HepG2 (cell line): Measurements from ENCODE around the gene EEFSEC. TPM values are rescaled to one million over a fixed set of nuclear protein-coding genes. Genes with fewer than 3 reads are reported as not detected.

Source experiments
- ATM ChIP-seq: fragments of 450-650 bp; IDR thresholded peaks from 2 replicates; pipeline ENCODE4 v1.7.1; 2017; ENCODE audit warnings: mild to moderate bottlenecking, borderline replicate concordance
- BATF2 ChIP-seq: sonication (generic); formaldehyde crosslinking; IDR thresholded peaks from 2 replicates; pipeline ENCODE4 v1.8.0; 2022; ENCODE audit warnings: mild to moderate bottlenecking, missing genetic modification reagents, moderate library complexity
- CHD2 ChIP-seq: IDR thresholded peaks from 2 replicates; pipeline ENCODE4 v1.6.1; 2011; ENCODE audit warnings: low read depth, low read length, improper control_type of control experiment
- DRAP1 ChIP-seq: IDR thresholded peaks from 2 replicates; pipeline ENCODE4 v1.6.1; 2016; ENCODE audit warnings: missing genetic modification reagents, missing compliant biosample characterization
- ELF4 ChIP-seq: sonication (generic); formaldehyde crosslinking; IDR thresholded peaks from 2 replicates; pipeline ENCODE4 v1.5.0; 2020; ENCODE audit warnings: missing genetic modification reagents, mild to moderate bottlenecking, moderate library complexity, borderline replicate concordance
- GTF3A ChIP-seq: sonication (generic); formaldehyde crosslinking; conservative IDR thresholded peaks from 2 replicates; pipeline ENCODE4 v1.4.0; 2020; ENCODE audit warnings: mild to moderate bottlenecking, missing genetic modification reagents
- HBP1 ChIP-seq: IDR thresholded peaks from 2 replicates; pipeline ENCODE4 v1.6.1; 2016; ENCODE audit warnings: low read depth, control low read depth
- NFKB2 ChIP-seq: sonication (generic); formaldehyde crosslinking; IDR thresholded peaks from 2 replicates; pipeline ENCODE4 v1.4.0; 2020; ENCODE audit warnings: missing genetic modification reagents, borderline replicate concordance
- NFRKB ChIP-seq: fragments of 450-650 bp; IDR thresholded peaks from 2 replicates; pipeline ENCODE4 v1.6.1; 2017
- NFYB ChIP-seq: sonication (generic); formaldehyde crosslinking; IDR thresholded peaks from 2 replicates; pipeline ENCODE4 v1.4.0; 2020; ENCODE audit warnings: missing genetic modification reagents
- POGK ChIP-seq: sonication (generic); formaldehyde crosslinking; conservative IDR thresholded peaks from 2 replicates; pipeline ENCODE4 v1.8.0; 2022; ENCODE audit warnings: mild to moderate bottlenecking, moderate library complexity, missing genetic modification reagents
- PPARG ChIP-seq: conservative IDR thresholded peaks from 2 replicates; pipeline ENCODE4 v1.6.1; 2016; ENCODE audit warnings: missing biosample characterization, missing genetic modification reagents
- RORA ChIP-seq: sonication (generic); formaldehyde crosslinking; IDR thresholded peaks from 2 replicates; pipeline ENCODE4 v1.5.0; 2020; ENCODE audit warnings: mild to moderate bottlenecking, missing genetic modification reagents, moderate library complexity
- SMARCC2 ChIP-seq: fragments of 450-650 bp; IDR thresholded peaks from 2 replicates; pipeline ENCODE4 v1.6.1; 2017; ENCODE audit warnings: antibody characterized with exemption, mild to moderate bottlenecking
- SP140L ChIP-seq: sonication (generic); formaldehyde crosslinking; IDR thresholded peaks from 2 replicates; pipeline ENCODE4 v1.4.0; 2020; ENCODE audit warnings: missing genetic modification reagents, borderline replicate concordance
- TBL1XR1 ChIP-seq: fragments of 150-350 bp; IDR thresholded peaks from 2 replicates; pipeline ENCODE4 v1.6.1; 2014; ENCODE audit warnings: borderline replicate concordance, low read length; ENCODE audit not compliant: partially characterized antibody
- ZNF205 ChIP-seq: IDR thresholded peaks from 2 replicates; pipeline ENCODE4 v1.6.1; 2018; ENCODE audit warnings: missing biosample characterization, missing genetic modification reagents
- ZNF264 ChIP-seq: sonication (generic); formaldehyde crosslinking; IDR thresholded peaks from 2 replicates; pipeline ENCODE4 v1.4.0; 2020; ENCODE audit warnings: missing genetic modification reagents
- ZNF530 ChIP-seq: sonication (generic); formaldehyde crosslinking; IDR thresholded peaks from 2 replicates; pipeline ENCODE4 v1.5.0; 2020; ENCODE audit warnings: low read depth, mild to moderate bottlenecking, missing genetic modification reagents
- ZNF550 ChIP-seq: sonication (generic); formaldehyde crosslinking; IDR thresholded peaks from 2 replicates; pipeline ENCODE4 v1.4.0; 2020; ENCODE audit warnings: mild to moderate bottlenecking, missing genetic modification reagents, borderline replicate concordance
- ZNF7 ChIP-seq: IDR thresholded peaks from 2 replicates; pipeline ENCODE4 v1.6.1; 2016; ENCODE audit warnings: missing biosample characterization, missing genetic modification reagents
- ZNF75D ChIP-seq: sonication (generic); formaldehyde crosslinking; IDR thresholded peaks from 2 replicates; pipeline ENCODE4 v1.8.1; 2023; ENCODE audit warnings: missing genetic modification reagents, mild to moderate bottlenecking, borderline replicate concordance
- ZNF768 ChIP-seq: sonication (generic); formaldehyde crosslinking; IDR thresholded peaks from 2 replicates; pipeline ENCODE4 v1.4.0; 2020; ENCODE audit warnings: missing genetic modification reagents
- ZSCAN9 ChIP-seq: IDR thresholded peaks from 2 replicates; pipeline ENCODE4 v1.6.1; 2016; ENCODE audit warnings: borderline replicate concordance
- polyA plus RNA-seq, 8 experiments: library from polyadenylated mRNA; depleted of rRNA in 3 of 8; stranded (reverse) in 7 of 8; unstranded in 1 of 8; fragments of >200 nt; fragmentation: Illumina TruSeq in 4 of 8; extraction: Trizol in 4 of 8; gene quantifications; 2 replicates each; pipeline versions ENCODE4 v1.2.1 to v1.2.3, GENCODE V29; 2011 to 2016; ENCODE audit warnings: low read depth in 4 of 8, missing spikeins in 1 of 8, mixed read lengths in 1 of 8; ENCODE audit not compliant: insufficient read depth in 1 of 8
- total RNA-seq, 5 experiments: library from RNA; depleted of rRNA; stranded (reverse); fragments of >200 nt; fragmentation: Illumina TruSeq; extraction: Trizol; gene quantifications; 2 replicates each; pipeline ENCODE4 v1.2.3, GENCODE V29; 2016; ENCODE audit warnings: low read depth in 1 of 5
- TF ChIP-seq, protein P1 (sequence below): sonication (generic); formaldehyde crosslinking; IDR thresholded peaks from 2 replicates; pipeline ENCODE4 v1.5.1; 2020; ENCODE audit warnings: mild to moderate bottlenecking, missing genetic modification reagents, borderline replicate concordance
- TF ChIP-seq, protein P2 (sequence below): sonication (generic); formaldehyde crosslinking; IDR thresholded peaks from 2 replicates; pipeline ENCODE4 v1.5.0; 2020; ENCODE audit warnings: missing genetic modification reagents

Gene EEFSEC
- total and polyA plus RNA-seq, 2 of the 13 experiments (the other 11 are each of a cell fraction or from before 2014, with no cell fraction given) = 6.4 to 24.2 TPM

- TF ChIP-seq ZNF205 (CRISPR knock-in tag) (no peak), PPARG (0 out of 2 replicates have a peak, but pooled peaks have one; percentile 36), ZNF75D (CRISPR knock-in tag) (no peak), ATM (no peak), ZNF550 (no peak), DRAP1 (CRISPR knock-in tag) (no peak), ZNF768 (no peak), CHD2 (no peak), ZNF530 (CRISPR knock-in tag) (no peak), HBP1 (CRISPR knock-in tag) (no peak), ZSCAN9 (CRISPR knock-in tag) (no peak), BATF2 (no peak), POGK (0 out of 2 replicates have a peak, but pooled peaks have one; percentile 21), NFKB2 (no peak), GTF3A (CRISPR knock-in tag) (no peak), ZNF7 (CRISPR knock-in tag) (no peak), NFYB (CRISPR knock-in tag) (no peak), ZNF264 (no peak), ELF4 (no peak), RORA (no peak), TBL1XR1 (peak; percentile 61), NFRKB (no peak), SMARCC2 (no peak), SP140L (CRISPR knock-in tag) (no peak)
- TF ChIP-seq, protein P1, sequence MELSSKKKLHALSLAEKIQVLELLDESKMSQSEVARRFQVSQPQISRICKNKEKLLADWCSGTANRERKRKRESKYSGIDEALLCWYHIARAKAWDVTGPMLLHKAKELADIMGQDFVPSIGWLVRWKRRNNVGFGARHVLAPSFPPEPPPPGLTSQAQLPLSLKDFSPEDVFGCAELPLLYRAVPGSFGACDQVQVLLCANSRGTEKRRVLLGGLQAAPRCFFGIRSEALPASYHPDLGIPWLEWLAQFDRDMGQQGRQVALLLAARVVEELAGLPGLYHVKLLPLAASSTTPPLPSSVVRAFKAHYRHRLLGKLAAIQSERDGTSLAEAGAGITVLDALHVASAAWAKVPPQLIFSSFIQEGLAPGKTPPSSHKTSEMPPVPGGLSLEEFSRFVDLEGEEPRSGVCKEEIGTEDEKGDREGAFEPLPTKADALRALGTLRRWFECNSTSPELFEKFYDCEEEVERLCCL (CRISPR knock-in tag) = no peak
- TF ChIP-seq, protein P2, sequence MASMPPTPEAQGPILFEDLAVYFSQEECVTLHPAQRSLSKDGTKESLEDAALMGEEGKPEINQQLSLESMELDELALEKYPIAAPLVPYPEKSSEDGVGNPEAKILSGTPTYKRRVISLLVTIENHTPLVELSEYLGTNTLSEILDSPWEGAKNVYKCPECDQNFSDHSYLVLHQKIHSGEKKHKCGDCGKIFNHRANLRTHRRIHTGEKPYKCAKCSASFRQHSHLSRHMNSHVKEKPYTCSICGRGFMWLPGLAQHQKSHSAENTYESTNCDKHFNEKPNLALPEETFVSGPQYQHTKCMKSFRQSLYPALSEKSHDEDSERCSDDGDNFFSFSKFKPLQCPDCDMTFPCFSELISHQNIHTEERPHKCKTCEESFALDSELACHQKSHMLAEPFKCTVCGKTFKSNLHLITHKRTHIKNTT (CRISPR knock-in tag) = no peak
Observed at GRCh38 chr3:128360705-128361271, 207.5 kb downstream of the EEFSEC start (continued).
